Testis (tissue), 2 donors: ENCODE measurements around the gene TRAK2.

ENCODE experiments used
- POLR2A ChIP-seq: fragments of 450-650 bp; IDR thresholded peaks from one replicate; pipeline ENCODE4 v1.6.1; 2017; ENCODE audit warnings: antibody characterized with exemption, mild to moderate bottlenecking, moderate library complexity
- TF ChIP-seq, protein P1 (sequence below), 3 experiments: fragments of 450-650 bp in 2 of 3; fragments of 200-600 bp in 1 of 3; sonication (generic) in 1 of 3; IDR thresholded peaks; one replicate each; pipeline ENCODE4 v1.5.1; 2016 to 2019; ENCODE audit warnings: antibody characterized with exemption in 3 of 3, mild to moderate bottlenecking in 2 of 3, moderate library complexity in 1 of 3

DNA sequence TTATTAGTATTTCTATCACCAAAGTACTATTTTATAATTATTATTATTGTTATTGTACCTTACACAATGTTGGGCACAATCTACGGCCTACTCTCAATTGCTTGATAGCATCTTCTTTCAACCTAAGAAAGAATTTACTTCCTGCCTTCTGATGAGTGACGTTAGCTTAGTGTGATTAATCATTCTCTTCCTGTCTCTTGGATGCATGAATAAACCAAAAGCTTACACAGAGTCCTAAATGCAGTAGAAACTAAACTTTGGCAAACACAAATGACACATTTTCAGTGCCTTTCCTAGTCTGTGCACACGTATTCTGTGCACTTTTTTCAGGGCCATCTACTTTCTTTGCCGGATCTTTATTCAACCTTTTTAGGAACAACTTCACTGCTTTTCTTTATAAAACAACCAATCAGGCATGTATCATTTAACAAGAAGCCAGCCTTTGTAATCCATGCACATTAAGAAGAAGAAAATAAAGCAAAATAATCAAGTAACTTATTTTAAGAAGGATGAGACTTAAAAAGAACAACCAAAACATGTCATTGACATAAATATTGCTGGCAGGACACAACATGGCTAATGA is 19.1 kb downstream of the TRAK2 start:
- TF ChIP-seq, protein P1, sequence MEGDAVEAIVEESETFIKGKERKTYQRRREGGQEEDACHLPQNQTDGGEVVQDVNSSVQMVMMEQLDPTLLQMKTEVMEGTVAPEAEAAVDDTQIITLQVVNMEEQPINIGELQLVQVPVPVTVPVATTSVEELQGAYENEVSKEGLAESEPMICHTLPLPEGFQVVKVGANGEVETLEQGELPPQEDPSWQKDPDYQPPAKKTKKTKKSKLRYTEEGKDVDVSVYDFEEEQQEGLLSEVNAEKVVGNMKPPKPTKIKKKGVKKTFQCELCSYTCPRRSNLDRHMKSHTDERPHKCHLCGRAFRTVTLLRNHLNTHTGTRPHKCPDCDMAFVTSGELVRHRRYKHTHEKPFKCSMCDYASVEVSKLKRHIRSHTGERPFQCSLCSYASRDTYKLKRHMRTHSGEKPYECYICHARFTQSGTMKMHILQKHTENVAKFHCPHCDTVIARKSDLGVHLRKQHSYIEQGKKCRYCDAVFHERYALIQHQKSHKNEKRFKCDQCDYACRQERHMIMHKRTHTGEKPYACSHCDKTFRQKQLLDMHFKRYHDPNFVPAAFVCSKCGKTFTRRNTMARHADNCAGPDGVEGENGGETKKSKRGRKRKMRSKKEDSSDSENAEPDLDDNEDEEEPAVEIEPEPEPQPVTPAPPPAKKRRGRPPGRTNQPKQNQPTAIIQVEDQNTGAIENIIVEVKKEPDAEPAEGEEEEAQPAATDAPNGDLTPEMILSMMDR (IDR thresholded peaks at IDR 0.05), result no peak
- no peak for TF ChIP-seq POLR2A
